ENCODE data around the gene SNCAIP.
"Not testable (repeated sequence)": the region's sequence is repeated elsewhere in the genome, so short reads cannot be mapped to it uniquely, and the experiment has no call there.

The SNCAIP gene

DNA sequence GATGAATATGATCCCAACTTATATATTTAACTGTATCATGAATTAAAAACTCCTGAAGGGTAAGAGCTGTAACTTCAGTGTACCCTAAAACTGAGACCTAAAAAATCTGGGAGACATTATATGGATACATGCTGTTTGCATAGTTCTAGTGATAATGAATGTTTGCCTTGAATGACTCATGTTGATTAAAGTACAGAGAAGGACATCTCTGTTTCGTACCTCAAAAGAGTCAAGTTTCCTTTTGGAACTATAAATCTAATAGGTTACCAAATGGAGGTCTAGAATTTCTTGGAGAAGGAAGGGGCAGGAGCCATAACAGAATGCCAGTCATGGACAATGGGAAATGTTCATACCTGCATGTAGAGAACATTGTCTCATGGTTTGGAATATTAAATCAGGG lies 168.1 kb downstream of the SNCAIP start:
- Histone ChIP-seq H3K9me3 (ENCODE audit: control insufficient read depth, low read length) (no peaks in the 10 kb centered on the region), H3K27ac (ENCODE audit: insufficient read depth, low read length, poor library complexity, severe bottlenecking) (no peak overlapping the region), H3K4me1 (ENCODE audit: control insufficient read depth, insufficient read depth, low read length, poor library complexity, severe bottlenecking) (no peaks in the 10 kb centered on the region), H3K27me3 (replicated peaks; ENCODE audit: control insufficient read depth, insufficient read depth, low read length, poor library complexity, severe bottlenecking) (no peaks in the 10 kb centered on the region), H3K36me3 (ENCODE audit: control insufficient read depth, insufficient read depth, low read length) (no peaks in the 10 kb centered on the region), H3K4me3 (ENCODE audit: insufficient read depth, low read depth, low read length, poor library complexity, severe bottlenecking) (no peak overlapping the region)
- DNase-seq: no peak

DNA sequence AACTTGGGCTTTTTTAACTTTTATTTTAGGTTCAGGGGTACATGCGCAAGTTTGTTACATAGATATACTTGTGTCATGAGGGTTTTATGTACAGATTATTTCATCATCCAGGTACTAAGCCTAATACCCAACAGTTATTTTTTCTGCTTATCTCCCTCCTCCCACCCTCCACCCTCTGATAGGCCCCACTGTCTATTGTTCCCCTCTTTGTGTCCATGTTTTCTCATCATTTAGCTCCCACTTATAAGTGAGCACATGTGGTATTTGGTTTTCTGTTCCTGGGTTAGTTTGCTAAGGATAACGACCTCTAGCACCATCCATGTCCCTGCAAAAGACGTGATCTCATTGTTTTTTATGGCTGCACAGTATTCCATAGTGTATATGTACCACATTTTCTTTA lies 172.1 kb downstream of the SNCAIP start:
- no peaks in the 10 kb centered on the region for H3K9me3 ChIP-seq (ENCODE audit: control insufficient read depth, low read length)
- no peak for DNase-seq
- H3K27ac ChIP-seq (ENCODE audit: insufficient read depth, low read length, poor library complexity, severe bottlenecking): no peak overlapping the region

DNA sequence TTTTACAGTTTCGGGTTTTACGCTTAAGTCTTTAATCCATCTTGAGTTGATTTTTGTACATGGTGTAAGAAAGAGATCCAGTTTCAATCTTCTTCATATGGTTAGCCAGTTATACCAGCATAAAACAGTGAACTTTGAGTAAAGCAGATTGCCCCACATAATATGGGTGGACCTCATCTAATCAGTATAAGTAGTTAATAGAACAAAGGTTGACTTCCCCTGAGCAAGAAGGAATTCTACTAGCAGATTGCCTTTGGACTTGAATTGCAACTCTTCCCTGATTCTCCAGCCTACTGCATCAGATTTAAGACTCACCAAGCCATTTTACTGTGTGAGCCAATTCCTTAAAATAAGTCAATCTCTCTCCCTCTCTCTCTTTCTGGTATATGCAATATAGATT lies 173.2 kb downstream of the SNCAIP start:
- H3K27me3 ChIP-seq (replicated peaks; ENCODE audit: control insufficient read depth, insufficient read depth, low read length, poor library complexity, severe bottlenecking): no peaks in the 10 kb centered on the region
- no peak overlapping the region for H3K4me3 ChIP-seq (ENCODE audit: insufficient read depth, low read depth, low read length, poor library complexity, severe bottlenecking)
- H3K9me3 ChIP-seq (ENCODE audit: control insufficient read depth, low read length): no peaks in the 10 kb centered on the region
- no peak overlapping the region for H3K27ac ChIP-seq (ENCODE audit: insufficient read depth, low read length, poor library complexity, severe bottlenecking)
- DNase-seq: no peak
- H3K4me1 ChIP-seq (ENCODE audit: control insufficient read depth, insufficient read depth, low read length, poor library complexity, severe bottlenecking): no peaks in the 10 kb centered on the region
- H3K36me3 ChIP-seq (ENCODE audit: control insufficient read depth, insufficient read depth, low read length): no peaks in the 10 kb centered on the region

More for the DNA sequence above, 172.1 kb downstream of the SNCAIP start:
- no peaks in the 10 kb centered on the region for H3K27me3 ChIP-seq (replicated peaks; ENCODE audit: control insufficient read depth, insufficient read depth, low read length, poor library complexity, severe bottlenecking)
- H3K4me3 ChIP-seq (ENCODE audit: insufficient read depth, low read depth, low read length, poor library complexity, severe bottlenecking): no peak overlapping the region
- no peaks in the 10 kb centered on the region for H3K4me1 ChIP-seq (ENCODE audit: control insufficient read depth, insufficient read depth, low read length, poor library complexity, severe bottlenecking)
- no peaks in the 10 kb centered on the region for H3K36me3 ChIP-seq (ENCODE audit: control insufficient read depth, insufficient read depth, low read length)

DNA sequence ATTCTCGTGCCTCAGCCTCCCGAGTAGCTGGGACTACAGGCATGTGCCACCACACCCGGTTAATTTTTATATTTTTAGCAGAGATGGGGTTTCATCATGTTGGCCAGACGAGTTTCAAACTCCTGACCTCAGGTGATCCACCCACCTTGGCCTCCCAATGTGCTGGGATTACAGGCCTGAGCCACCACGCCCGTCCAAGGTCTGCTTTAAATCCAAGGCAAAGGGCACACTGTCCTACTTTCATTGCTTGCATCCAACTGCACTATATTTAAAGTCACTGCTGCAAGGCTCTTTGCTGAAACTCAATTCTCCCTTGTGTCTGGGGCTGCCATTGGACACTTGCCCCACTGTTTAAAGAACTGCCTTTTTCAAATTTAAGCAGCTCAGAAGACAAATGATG lies 174.6 kb downstream of the SNCAIP start:
- not testable (repeated sequence) for H3K27ac ChIP-seq (ENCODE audit: insufficient read depth, low read length, poor library complexity, severe bottlenecking); H3K36me3 ChIP-seq (ENCODE audit: control insufficient read depth, insufficient read depth, low read length); H3K9me3 ChIP-seq (ENCODE audit: control insufficient read depth, low read length); H3K4me1 ChIP-seq (ENCODE audit: control insufficient read depth, insufficient read depth, low read length, poor library complexity, severe bottlenecking); DNase-seq; H3K4me3 ChIP-seq (ENCODE audit: insufficient read depth, low read depth, low read length, poor library complexity, severe bottlenecking); H3K27me3 ChIP-seq (replicated peaks; ENCODE audit: control insufficient read depth, insufficient read depth, low read length, poor library complexity, severe bottlenecking)

DNA sequence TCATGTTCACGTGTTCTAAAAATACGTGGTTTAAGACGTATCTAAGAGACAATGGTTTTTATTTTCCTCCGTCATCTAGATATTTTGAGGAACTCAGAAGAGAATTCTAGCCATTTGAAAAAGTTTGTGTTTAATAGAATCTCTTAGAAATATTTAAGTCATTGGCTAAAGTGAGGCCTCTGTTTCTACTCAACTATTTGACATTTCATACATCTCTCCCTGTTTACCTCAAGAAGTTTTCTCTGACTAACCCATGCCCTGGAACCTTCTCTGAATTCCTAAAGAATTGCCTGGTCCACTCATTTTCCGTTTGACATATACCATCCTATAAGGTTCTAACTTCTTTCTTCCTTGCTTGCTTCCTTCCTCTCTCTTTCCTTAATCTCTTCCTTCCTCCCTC lies 178.7 kb downstream of the SNCAIP start:
- no peaks in the 10 kb centered on the region for H3K4me1 ChIP-seq (ENCODE audit: control insufficient read depth, insufficient read depth, low read length, poor library complexity, severe bottlenecking)
- no peak for DNase-seq
- H3K27me3 ChIP-seq (replicated peaks; ENCODE audit: control insufficient read depth, insufficient read depth, low read length, poor library complexity, severe bottlenecking): no peaks in the 10 kb centered on the region
- no peaks in the 10 kb centered on the region for H3K36me3 ChIP-seq (ENCODE audit: control insufficient read depth, insufficient read depth, low read length)
- no peak overlapping the region for H3K4me3 ChIP-seq (ENCODE audit: insufficient read depth, low read depth, low read length, poor library complexity, severe bottlenecking)
- no peak overlapping the region for H3K27ac ChIP-seq (ENCODE audit: insufficient read depth, low read length, poor library complexity, severe bottlenecking)
- no peaks in the 10 kb centered on the region for H3K9me3 ChIP-seq (ENCODE audit: control insufficient read depth, low read length)

DNA sequence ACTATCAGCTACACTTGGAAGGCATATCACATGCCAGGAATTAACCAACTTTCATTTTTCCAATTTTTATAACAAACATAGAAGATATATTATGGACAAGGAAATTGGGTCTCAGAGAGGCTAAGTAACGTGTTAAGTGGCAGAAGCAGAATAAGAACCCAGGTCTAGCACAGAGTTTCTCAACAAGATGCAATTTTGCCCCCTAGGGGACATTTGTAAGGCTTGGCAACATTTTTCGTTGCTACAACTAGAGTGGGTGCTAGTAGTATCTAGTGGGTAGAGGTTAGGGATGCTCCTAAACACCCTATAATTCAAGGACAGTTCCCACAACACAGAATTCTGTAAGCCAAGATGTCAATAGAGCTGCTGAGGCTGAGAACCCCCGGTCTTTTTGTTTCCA lies 180.6 kb downstream of the SNCAIP start:
- H3K36me3 ChIP-seq (ENCODE audit: control insufficient read depth, insufficient read depth, low read length): no peaks in the 10 kb centered on the region
- no peak for DNase-seq
- no peaks in the 10 kb centered on the region for H3K9me3 ChIP-seq (ENCODE audit: control insufficient read depth, low read length)
- H3K4me3 ChIP-seq (ENCODE audit: insufficient read depth, low read depth, low read length, poor library complexity, severe bottlenecking): no peak overlapping the region
- no peaks in the 10 kb centered on the region for H3K27me3 ChIP-seq (replicated peaks; ENCODE audit: control insufficient read depth, insufficient read depth, low read length, poor library complexity, severe bottlenecking)
- no peaks in the 10 kb centered on the region for H3K4me1 ChIP-seq (ENCODE audit: control insufficient read depth, insufficient read depth, low read length, poor library complexity, severe bottlenecking)
- H3K27ac ChIP-seq (ENCODE audit: insufficient read depth, low read length, poor library complexity, severe bottlenecking): no peak overlapping the region

DNA sequence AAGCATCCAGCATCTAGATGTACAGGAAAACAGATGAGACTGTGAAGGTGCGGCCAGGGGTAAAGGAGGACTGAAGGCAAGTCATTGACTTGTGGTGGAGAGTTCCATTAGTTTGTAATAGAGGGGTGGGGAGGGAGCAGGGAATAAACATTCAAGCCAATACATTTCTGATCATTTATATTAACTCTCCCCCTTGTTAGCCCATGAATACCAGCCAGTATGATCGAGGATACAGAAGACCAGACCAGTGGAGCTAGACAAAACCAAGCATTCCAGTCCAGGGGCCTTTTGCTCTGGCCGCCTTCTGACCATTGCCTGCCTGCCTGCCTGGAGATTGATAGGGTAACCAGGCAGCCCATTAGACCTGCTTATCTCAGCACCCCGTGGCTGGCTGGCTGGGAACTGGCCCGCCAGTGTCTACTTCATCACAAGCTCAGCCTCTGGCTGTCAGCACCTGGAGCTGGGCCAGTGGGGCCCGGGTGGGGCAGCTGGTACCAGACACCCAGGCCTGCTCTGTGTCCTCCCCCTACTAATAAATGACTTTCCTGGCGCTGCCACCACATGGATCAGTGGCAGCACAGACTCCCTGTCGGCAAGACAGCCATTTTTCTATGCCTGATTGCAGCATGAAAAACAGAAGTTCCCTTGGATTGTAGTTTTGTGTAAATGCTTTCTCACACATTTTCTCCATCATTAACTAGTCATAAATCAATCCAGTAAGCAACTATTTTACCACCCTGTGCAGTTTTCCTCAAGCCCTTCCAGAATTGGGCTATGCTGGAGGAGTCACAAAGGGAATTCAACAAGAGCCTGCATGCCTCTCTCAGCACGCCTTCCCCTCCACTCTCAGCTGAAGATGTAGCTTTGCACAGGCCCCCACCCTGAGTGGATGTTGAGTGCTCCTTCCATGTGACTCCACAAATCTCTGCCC lies 181.3 kb downstream of the SNCAIP start:
- H3K36me3 ChIP-seq (ENCODE audit: control insufficient read depth, insufficient read depth, low read length): no peaks in the 10 kb centered on the region
- no peaks in the 10 kb centered on the region for H3K27me3 ChIP-seq (replicated peaks; ENCODE audit: control insufficient read depth, insufficient read depth, low read length, poor library complexity, severe bottlenecking)
- no peak overlapping the region for H3K4me3 ChIP-seq (ENCODE audit: insufficient read depth, low read depth, low read length, poor library complexity, severe bottlenecking)
- DNase-seq: no peak
- H3K9me3 ChIP-seq (ENCODE audit: control insufficient read depth, low read length): no peaks in the 10 kb centered on the region
- no peaks in the 10 kb centered on the region for H3K4me1 ChIP-seq (ENCODE audit: control insufficient read depth, insufficient read depth, low read length, poor library complexity, severe bottlenecking)
- H3K27ac ChIP-seq (ENCODE audit: insufficient read depth, low read length, poor library complexity, severe bottlenecking): no peak overlapping the region

DNA sequence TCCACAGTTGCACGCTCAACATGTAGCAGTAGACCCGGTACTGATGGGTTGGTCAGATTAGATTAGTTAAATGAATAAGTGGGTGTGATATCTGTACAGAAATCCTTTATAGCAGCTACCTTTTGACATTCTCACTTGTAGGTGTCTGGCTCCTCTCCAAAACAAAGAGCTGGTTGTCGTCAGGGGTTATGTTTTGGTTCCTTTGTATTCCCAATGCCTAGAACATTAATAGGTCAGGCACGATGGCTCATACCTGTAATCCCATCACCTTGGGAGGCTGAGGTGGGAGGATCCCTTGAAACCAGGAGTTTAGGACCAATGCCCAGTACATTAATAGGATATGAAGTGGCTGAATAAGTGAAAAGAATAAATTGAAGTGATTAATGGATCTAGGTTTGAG lies 182.1 kb downstream of the SNCAIP start:
- Histone ChIP-seq H3K9me3 (ENCODE audit: control insufficient read depth, low read length) (no peaks in the 10 kb centered on the region), H3K27me3 (replicated peaks; ENCODE audit: control insufficient read depth, insufficient read depth, low read length, poor library complexity, severe bottlenecking) (no peaks in the 10 kb centered on the region), H3K4me3 (ENCODE audit: insufficient read depth, low read depth, low read length, poor library complexity, severe bottlenecking) (no peak overlapping the region), H3K4me1 (ENCODE audit: control insufficient read depth, insufficient read depth, low read length, poor library complexity, severe bottlenecking) (no peaks in the 10 kb centered on the region), H3K36me3 (ENCODE audit: control insufficient read depth, insufficient read depth, low read length) (no peaks in the 10 kb centered on the region), H3K27ac (ENCODE audit: insufficient read depth, low read length, poor library complexity, severe bottlenecking) (no peak overlapping the region)
- no peak for DNase-seq

DNA sequence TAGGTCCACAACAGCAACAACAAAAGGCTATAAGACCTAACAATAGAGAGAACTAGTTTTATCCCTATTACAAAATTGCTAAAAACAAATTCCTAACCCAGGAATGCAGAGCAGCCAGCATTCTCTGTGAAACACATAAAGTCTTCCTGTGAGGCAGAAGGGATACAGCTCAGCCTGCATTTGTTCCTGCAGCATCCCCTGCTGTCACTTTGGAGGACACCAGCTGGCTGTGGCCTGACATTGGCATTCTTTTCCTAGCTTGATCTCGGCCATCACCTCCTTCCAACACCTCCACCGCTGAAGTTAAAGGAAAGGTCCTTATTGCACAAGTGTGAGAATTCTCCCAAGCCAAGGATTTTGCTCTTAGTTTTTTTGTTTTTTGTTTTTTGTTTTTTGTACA lies 186.1 kb downstream of the SNCAIP start:
- Histone ChIP-seq H3K27me3 (replicated peaks; ENCODE audit: control insufficient read depth, insufficient read depth, low read length, poor library complexity, severe bottlenecking) (no peaks in the 10 kb centered on the region), H3K4me3 (ENCODE audit: insufficient read depth, low read depth, low read length, poor library complexity, severe bottlenecking) (no peak overlapping the region), H3K4me1 (ENCODE audit: control insufficient read depth, insufficient read depth, low read length, poor library complexity, severe bottlenecking) (no peaks in the 10 kb centered on the region), H3K36me3 (ENCODE audit: control insufficient read depth, insufficient read depth, low read length) (no peaks in the 10 kb centered on the region), H3K9me3 (ENCODE audit: control insufficient read depth, low read length) (no peaks in the 10 kb centered on the region), H3K27ac (ENCODE audit: insufficient read depth, low read length, poor library complexity, severe bottlenecking) (no peak overlapping the region)
- DNase-seq: no peak

DNA sequence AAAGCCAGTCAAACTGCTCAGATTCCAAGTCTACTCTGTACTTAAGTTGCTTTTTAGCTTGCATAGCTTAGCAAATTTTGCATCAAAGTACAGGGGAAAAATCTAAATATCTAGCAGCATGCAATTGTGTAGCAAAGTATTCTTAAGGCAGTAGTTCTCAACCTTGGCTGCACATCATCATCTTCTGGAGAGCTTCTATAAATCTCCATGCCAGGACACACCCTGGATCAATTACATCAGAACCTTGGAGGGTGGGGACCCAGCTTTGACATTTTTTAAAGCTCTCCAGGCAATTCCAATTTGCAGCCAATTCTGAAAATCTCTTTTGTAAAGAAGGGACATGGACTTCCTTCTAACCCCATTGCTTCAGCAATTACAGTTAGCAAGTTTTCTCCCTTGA lies 187.5 kb downstream of the SNCAIP start:
- Histone ChIP-seq H3K4me1 (ENCODE audit: control insufficient read depth, insufficient read depth, low read length, poor library complexity, severe bottlenecking) (no peaks in the 10 kb centered on the region), H3K4me3 (ENCODE audit: insufficient read depth, low read depth, low read length, poor library complexity, severe bottlenecking) (no peak overlapping the region), H3K9me3 (ENCODE audit: control insufficient read depth, low read length) (no peaks in the 10 kb centered on the region)

More for the DNA sequence above, 187.5 kb downstream of the SNCAIP start:
- Histone ChIP-seq H3K27me3 (replicated peaks; ENCODE audit: control insufficient read depth, insufficient read depth, low read length, poor library complexity, severe bottlenecking) (no peaks in the 10 kb centered on the region), H3K27ac (ENCODE audit: insufficient read depth, low read length, poor library complexity, severe bottlenecking) (no peak overlapping the region), H3K36me3 (ENCODE audit: control insufficient read depth, insufficient read depth, low read length) (no peaks in the 10 kb centered on the region)
- no peak for DNase-seq
